IgD-negative memory B cell (primary cell): ENCODE results near the gene F13A1. TPM values are rescaled to one million over a fixed set of nuclear protein-coding genes. Genes with fewer than 3 reads are reported as not detected.

Experiments used
- H3K27ac Mint-ChIP-seq, 3 donors: one replicate each; pipeline ENCODE4 v1.8.0; 2020 to 2022; ENCODE audit warnings: mild to moderate bottlenecking in 3 of 3, mixed read lengths in 3 of 3, moderate library complexity in 1 of 3
- H3K27me3 Mint-ChIP-seq: one replicate; pipeline ENCODE4 v1.8.0; 2021; ENCODE audit warnings: mixed read lengths
- H3K36me3 Mint-ChIP-seq: one replicate; pipeline ENCODE4 v1.8.0; 2020; ENCODE audit warnings: mild to moderate bottlenecking, mixed read lengths
- H3K4me1 Mint-ChIP-seq, 3 donors: one replicate each; pipeline ENCODE4 v1.8.0; 2020 to 2022; ENCODE audit warnings: mixed read lengths in 3 of 3, mild to moderate bottlenecking in 1 of 3
- H3K4me3 Mint-ChIP-seq, 4 donors: one replicate each; pipeline ENCODE4 v1.8.0; 2020 to 2022; ENCODE audit warnings: mild to moderate bottlenecking in 4 of 4, mixed read lengths in 4 of 4, moderate library complexity in 3 of 4
- H3K9me3 Mint-ChIP-seq, 3 donors: one replicate each; pipeline ENCODE4 v1.8.0; 2020 to 2021; ENCODE audit warnings: mixed read lengths in 3 of 3, mild to moderate bottlenecking in 1 of 3
- polyA plus RNA-seq: library from polyadenylated mRNA; unstranded; fragments of 300-500 nt; fragmentation: Illumina TruSeq; gene quantifications from one replicate; pipeline ENCODE4 v1.2.3, GENCODE V29; 2021

F13A1 gene
- polyA plus RNA-seq, 1 donor from 2014 or later = 3.7 TPM

- no peaks in the 10 kb centered on the region for H3K4me1 Mint-ChIP-seq
- no peaks in the 10 kb centered on the region for H3K36me3 Mint-ChIP-seq
- H3K9me3 Mint-ChIP-seq = peaks cover 0 to 4% (median 2%) of the 10 kb centered on the region in 3 donors
- no peak overlapping the region for H3K27ac Mint-ChIP-seq
- H3K27me3 Mint-ChIP-seq = peaks cover 9% of the 10 kb centered on the region
- no peak overlapping the region for H3K4me3 Mint-ChIP-seq
Observed at GRCh38 chr6:6239598-6240581, 80.6 kb downstream of the F13A1 start.

DNA sequence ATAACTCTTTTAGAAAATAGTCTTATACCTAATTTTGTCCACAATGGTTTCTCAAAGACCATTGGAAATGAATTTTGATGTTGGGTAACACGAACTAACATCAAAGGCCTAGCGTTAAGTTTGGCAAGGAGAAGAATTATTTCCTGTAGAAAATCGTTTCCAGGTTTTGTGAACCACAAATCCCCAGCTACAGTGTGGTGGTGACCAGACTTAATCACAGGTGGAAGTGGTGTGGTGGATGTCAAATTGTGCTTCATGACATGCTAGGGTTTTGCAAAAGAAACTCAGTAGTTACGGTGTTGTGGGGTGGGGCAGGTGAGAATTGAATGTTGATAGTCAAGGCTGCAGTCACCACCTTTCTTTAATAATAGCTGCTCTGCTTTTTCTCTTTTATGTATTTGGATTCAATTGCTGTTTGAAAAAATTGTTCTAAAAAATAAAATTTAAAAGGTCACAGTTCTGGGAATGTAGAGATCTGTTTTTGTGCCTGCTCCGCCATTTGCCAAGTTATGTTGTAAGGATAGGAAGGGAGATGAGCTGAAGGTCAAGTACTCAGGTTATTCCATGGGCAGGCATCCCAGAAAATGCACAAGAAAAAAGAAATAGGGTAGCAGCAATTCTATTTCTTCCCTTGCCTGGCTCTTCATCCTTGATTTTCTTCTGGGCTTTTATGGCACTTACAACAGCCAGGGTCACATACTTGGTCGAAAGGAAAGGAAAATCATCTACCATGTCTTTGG is 83.6 kb downstream of the F13A1 start:
- Mint-ChIP-seq H3K27me3 (peaks cover 15% of the 10 kb centered on the region), H3K27ac (no peak overlapping the region), H3K4me1 (no peaks in the 10 kb centered on the region), H3K9me3 (peaks cover 0 to 6% (median 2%) of the 10 kb centered on the region in 3 donors), H3K36me3 (no peaks in the 10 kb centered on the region), H3K4me3 (no peak overlapping the region)

- H3K27ac Mint-ChIP-seq = no peak overlapping the region
- no peaks in the 10 kb centered on the region for H3K36me3 Mint-ChIP-seq
- H3K4me1 Mint-ChIP-seq = no peaks in the 10 kb centered on the region
- H3K27me3 Mint-ChIP-seq = peaks cover 18% of the 10 kb centered on the region
- H3K4me3 Mint-ChIP-seq = no peak overlapping the region
- peaks cover 0 to 6% (median 2%) of the 10 kb centered on the region in 3 donors for H3K9me3 Mint-ChIP-seq
Observed at GRCh38 chr6:6235786-6236185, 84.7 kb downstream of the F13A1 start.

- Mint-ChIP-seq H3K4me1 (no peaks in the 10 kb centered on the region), H3K4me3 (no peak overlapping the region), H3K27me3 (peaks cover 19% of the 10 kb centered on the region), H3K36me3 (no peaks in the 10 kb centered on the region), H3K9me3 (peaks cover 0 to 6% (median 2%) of the 10 kb centered on the region in 3 donors), H3K27ac (no peak overlapping the region)
Observed at GRCh38 chr6:6234963-6235362, 85.5 kb downstream of the F13A1 start.

- no peaks in the 10 kb centered on the region for H3K4me1 Mint-ChIP-seq
- peaks cover 0 to 7% (median 3%) of the 10 kb centered on the region in 3 donors for H3K9me3 Mint-ChIP-seq
- peaks cover 26% of the 10 kb centered on the region for H3K27me3 Mint-ChIP-seq
- H3K36me3 Mint-ChIP-seq = no peaks in the 10 kb centered on the region
- no peak overlapping the region for H3K27ac Mint-ChIP-seq
- H3K4me3 Mint-ChIP-seq = no peak overlapping the region
Observed at GRCh38 chr6:6230286-6230685, 90.2 kb downstream of the F13A1 start.

- H3K36me3 Mint-ChIP-seq = no peaks in the 10 kb centered on the region
- H3K4me1 Mint-ChIP-seq = no peaks in the 10 kb centered on the region
- peaks cover 0 to 5% (median 3%) of the 10 kb centered on the region in 3 donors for H3K9me3 Mint-ChIP-seq
- peaks cover 30% of the 10 kb centered on the region for H3K27me3 Mint-ChIP-seq
- no peak overlapping the region for H3K4me3 Mint-ChIP-seq
- H3K27ac Mint-ChIP-seq = no peak overlapping the region
Observed at GRCh38 chr6:6227896-6228295, 92.6 kb downstream of the F13A1 start.

DNA sequence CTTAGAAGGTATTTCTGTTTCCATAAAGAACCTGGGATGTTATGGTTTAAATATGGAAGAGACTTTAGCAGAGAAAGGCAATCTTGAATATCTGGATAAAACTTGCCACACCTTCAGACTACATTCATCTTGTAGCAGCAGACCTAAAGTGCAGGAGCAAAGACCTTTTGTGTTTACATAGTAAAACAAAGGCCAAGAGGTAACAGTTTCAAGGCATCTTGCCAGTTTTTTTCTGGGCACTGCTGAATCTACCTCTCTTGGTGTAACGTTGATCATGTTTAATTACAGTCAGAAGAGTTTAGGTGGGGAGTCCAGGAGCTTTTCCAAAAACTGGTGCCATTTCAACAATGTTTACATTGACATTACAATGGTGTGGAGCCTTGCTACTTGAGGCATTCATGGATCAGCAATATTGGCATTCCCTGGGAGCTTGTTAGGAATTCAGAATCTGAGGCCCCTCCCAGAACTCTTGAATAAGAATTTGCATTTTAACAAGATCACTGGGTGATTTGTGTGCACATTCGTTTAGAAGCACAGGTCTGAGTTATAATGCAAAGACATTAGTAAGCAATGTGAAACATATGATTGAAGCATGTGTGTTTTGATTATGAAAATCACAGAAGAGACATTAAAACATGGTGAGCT is 94.5 kb downstream of the F13A1 start:
- peaks cover 0 to 3% (median 2%) of the 10 kb centered on the region in 3 donors for H3K9me3 Mint-ChIP-seq
- H3K27ac Mint-ChIP-seq = no peak overlapping the region
- no peaks in the 10 kb centered on the region for H3K4me1 Mint-ChIP-seq
- no peak overlapping the region for H3K4me3 Mint-ChIP-seq
- peaks cover 29% of the 10 kb centered on the region for H3K27me3 Mint-ChIP-seq
- H3K36me3 Mint-ChIP-seq = no peaks in the 10 kb centered on the region

DNA sequence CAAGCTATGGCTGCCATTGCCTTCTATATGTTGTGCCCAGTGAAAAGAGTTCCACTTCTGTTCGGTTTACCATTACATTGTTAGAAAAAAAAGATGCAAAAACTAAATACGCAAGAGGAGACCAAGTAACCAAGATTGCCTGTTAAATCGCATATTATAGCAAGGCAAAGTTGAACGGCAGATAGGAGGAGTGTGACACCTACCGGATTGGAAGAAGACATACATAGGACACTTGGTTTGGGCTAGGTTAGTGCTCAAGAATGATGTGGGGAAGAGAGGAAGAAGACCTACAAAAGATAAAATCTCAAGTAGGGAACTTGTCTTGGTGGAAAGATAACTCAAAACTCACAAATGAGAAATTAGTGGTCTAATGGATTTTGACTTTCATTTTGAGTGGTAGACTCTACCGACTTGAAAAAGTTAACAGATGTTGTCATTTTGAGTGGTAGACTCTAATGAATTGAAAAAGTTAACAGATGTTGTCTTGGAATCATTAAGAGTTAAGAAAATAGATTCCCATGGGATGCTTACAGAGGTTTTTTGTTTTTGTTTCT is 95.5 kb downstream of the F13A1 start:
- Mint-ChIP-seq H3K27me3 (peaks cover 28% of the 10 kb centered on the region), H3K4me3 (no peak overlapping the region), H3K27ac (no peak overlapping the region), H3K9me3 (peaks cover 0 to 3% (median 2%) of the 10 kb centered on the region in 3 donors), H3K4me1 (no peaks in the 10 kb centered on the region), H3K36me3 (no peaks in the 10 kb centered on the region)

GRCh38 chr6:6221787-6222535 is 98.5 kb downstream of the F13A1 start:
- peaks cover 20% of the 10 kb centered on the region for H3K27me3 Mint-ChIP-seq
- no peak overlapping the region for H3K27ac Mint-ChIP-seq
- H3K36me3 Mint-ChIP-seq = no peaks in the 10 kb centered on the region
- no peaks in the 10 kb centered on the region for H3K4me1 Mint-ChIP-seq
- H3K4me3 Mint-ChIP-seq = no peak overlapping the region
- H3K9me3 Mint-ChIP-seq = peaks cover 0 to 3% (median 2%) of the 10 kb centered on the region in 3 donors

DNA sequence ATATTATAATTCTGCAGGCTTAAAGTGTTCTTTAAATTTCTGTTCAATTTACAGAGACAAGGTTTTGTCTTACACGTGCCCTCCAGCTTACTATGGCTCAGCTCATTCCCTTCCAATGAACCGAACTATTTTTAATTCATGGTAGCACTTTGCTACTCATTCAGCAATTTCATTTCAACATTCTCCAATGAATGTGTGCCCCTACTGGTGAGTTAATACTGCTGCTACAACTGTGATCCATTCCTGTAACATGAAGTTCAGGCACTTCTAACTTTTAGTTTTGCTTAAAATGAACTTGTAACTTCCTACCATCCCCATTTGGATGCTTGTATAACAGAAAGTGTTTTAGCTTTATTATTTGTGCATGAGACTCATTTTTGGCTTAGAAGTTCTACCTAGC is 99.7 kb downstream of the F13A1 start:
- no peaks in the 10 kb centered on the region for H3K36me3 Mint-ChIP-seq
- H3K27ac Mint-ChIP-seq = no peak overlapping the region
- no peak overlapping the region for H3K4me3 Mint-ChIP-seq
- no peaks in the 10 kb centered on the region for H3K4me1 Mint-ChIP-seq
- peaks cover 12% of the 10 kb centered on the region for H3K27me3 Mint-ChIP-seq
- H3K9me3 Mint-ChIP-seq = no peaks in the 10 kb centered on the region

GRCh38 chr6:6219716-6220115 is 100.7 kb downstream of the F13A1 start:
- no peak overlapping the region for H3K27ac Mint-ChIP-seq
- no peaks in the 10 kb centered on the region for H3K9me3 Mint-ChIP-seq

DNA sequence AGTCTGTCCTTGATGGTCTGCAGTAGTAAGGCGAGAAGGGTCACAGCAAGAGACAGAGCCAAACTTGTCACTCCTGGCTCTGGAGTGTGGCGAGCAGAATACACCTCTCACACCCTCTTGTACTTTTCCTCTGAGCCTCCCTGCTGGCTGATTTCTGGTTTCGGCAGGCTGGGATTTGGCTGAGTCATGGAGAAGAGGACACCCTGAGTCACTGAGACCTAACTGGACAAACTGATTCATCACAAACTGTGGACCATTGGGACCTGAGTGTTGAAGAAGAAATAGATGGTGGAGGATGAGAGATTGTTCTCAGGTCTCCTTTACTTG is 101.7 kb downstream of the F13A1 start:
- Mint-ChIP-seq H3K36me3 (no peaks in the 10 kb centered on the region), H3K27me3 (peaks cover 7% of the 10 kb centered on the region), H3K27ac (no peak overlapping the region), H3K4me3 (no peak overlapping the region), H3K9me3 (no peaks in the 10 kb centered on the region), H3K4me1 (no peaks in the 10 kb centered on the region)

More at GRCh38 chr6:6219716-6220115, 100.7 kb downstream of the F13A1 start:
- H3K27me3 Mint-ChIP-seq = peaks cover 9% of the 10 kb centered on the region
- no peak overlapping the region for H3K4me3 Mint-ChIP-seq
- no peaks in the 10 kb centered on the region for H3K4me1 Mint-ChIP-seq
- no peaks in the 10 kb centered on the region for H3K36me3 Mint-ChIP-seq

GRCh38 chr6:6217855-6218758 is 102.4 kb downstream of the F13A1 start:
- Mint-ChIP-seq H3K27me3 (peaks cover 6% of the 10 kb centered on the region), H3K9me3 (no peaks in the 10 kb centered on the region), H3K4me1 (no peaks in the 10 kb centered on the region), H3K4me3 (no peak overlapping the region), H3K36me3 (no peaks in the 10 kb centered on the region), H3K27ac (no peak overlapping the region)
